IgD-negative memory B cell (primary cell): Measurements from ENCODE around the gene NT5C3B. TPM values are rescaled to one million over a fixed set of nuclear protein-coding genes. Genes with fewer than 3 reads are reported as not detected.
A peak's percentile ranks its signal among the peaks of the same experiment; 100 is the strongest.

Experiments
- H3K27ac Mint-ChIP-seq, 3 donors: one replicate each; pipeline ENCODE4 v1.8.0; 2020 to 2022; ENCODE audit warnings: mild to moderate bottlenecking in 3 of 3, mixed read lengths in 3 of 3, moderate library complexity in 1 of 3
- H3K27me3 Mint-ChIP-seq: one replicate; pipeline ENCODE4 v1.8.0; 2021; ENCODE audit warnings: mixed read lengths
- H3K36me3 Mint-ChIP-seq: one replicate; pipeline ENCODE4 v1.8.0; 2020; ENCODE audit warnings: mild to moderate bottlenecking, mixed read lengths
- H3K4me1 Mint-ChIP-seq, 3 donors: one replicate each; pipeline ENCODE4 v1.8.0; 2020 to 2022; ENCODE audit warnings: mixed read lengths in 3 of 3, mild to moderate bottlenecking in 1 of 3
- H3K4me3 Mint-ChIP-seq, 4 donors: one replicate each; pipeline ENCODE4 v1.8.0; 2020 to 2022; ENCODE audit warnings: mild to moderate bottlenecking in 4 of 4, mixed read lengths in 4 of 4, moderate library complexity in 3 of 4
- H3K9me3 Mint-ChIP-seq, 3 donors: one replicate each; pipeline ENCODE4 v1.8.0; 2020 to 2021; ENCODE audit warnings: mixed read lengths in 3 of 3, mild to moderate bottlenecking in 1 of 3
- polyA plus RNA-seq: library from polyadenylated mRNA; unstranded; fragments of 300-500 nt; fragmentation: Illumina TruSeq; gene quantifications from one replicate; pipeline ENCODE4 v1.2.3, GENCODE V29; 2021

The NT5C3B gene
- polyA plus RNA-seq, 1 donor from 2014 or later = 50.1 TPM

- H3K4me3 Mint-ChIP-seq = no peak overlapping the region
- peaks cover 5 to 8% (median 6%) of the 10 kb centered on the region in 3 donors for H3K4me1 Mint-ChIP-seq
- no peaks in the 10 kb centered on the region for H3K36me3 Mint-ChIP-seq
- H3K9me3 Mint-ChIP-seq = no peaks in the 10 kb centered on the region
- H3K27me3 Mint-ChIP-seq = peaks cover 5% of the 10 kb centered on the region
- H3K27ac Mint-ChIP-seq = no peak overlapping the region
Observed at GRCh38 chr17:41806685-41807445, 29.2 kb downstream of the NT5C3B start.

GRCh38 chr17:41803049-41804020 is 32.7 kb downstream of the NT5C3B start:
- H3K27me3 Mint-ChIP-seq = peaks cover 2% of the 10 kb centered on the region
- no peaks in the 10 kb centered on the region for H3K9me3 Mint-ChIP-seq
- H3K36me3 Mint-ChIP-seq = peaks cover 2% of the 10 kb centered on the region
- H3K4me1 Mint-ChIP-seq = peaks cover 11 to 15% (median 12%) of the 10 kb centered on the region in 3 donors
- H3K4me3 Mint-ChIP-seq = peak overlapping the region in 2 of 4 donors; percentile 48 to 52
- peak overlapping the region in 1 of 3 donors; percentile 83 for H3K27ac Mint-ChIP-seq

- H3K27ac Mint-ChIP-seq = no peak overlapping the region
- H3K27me3 Mint-ChIP-seq = peaks cover 2% of the 10 kb centered on the region
- H3K36me3 Mint-ChIP-seq = peaks cover 2% of the 10 kb centered on the region
- no peaks in the 10 kb centered on the region for H3K9me3 Mint-ChIP-seq
- H3K4me1 Mint-ChIP-seq = peaks cover 11 to 15% (median 12%) of the 10 kb centered on the region in 3 donors
- peak overlapping the region in 2 of 4 donors; percentile 69 to 81 for H3K4me3 Mint-ChIP-seq
Observed at GRCh38 chr17:41801374-41802271, 34.4 kb downstream of the NT5C3B start.

DNA sequence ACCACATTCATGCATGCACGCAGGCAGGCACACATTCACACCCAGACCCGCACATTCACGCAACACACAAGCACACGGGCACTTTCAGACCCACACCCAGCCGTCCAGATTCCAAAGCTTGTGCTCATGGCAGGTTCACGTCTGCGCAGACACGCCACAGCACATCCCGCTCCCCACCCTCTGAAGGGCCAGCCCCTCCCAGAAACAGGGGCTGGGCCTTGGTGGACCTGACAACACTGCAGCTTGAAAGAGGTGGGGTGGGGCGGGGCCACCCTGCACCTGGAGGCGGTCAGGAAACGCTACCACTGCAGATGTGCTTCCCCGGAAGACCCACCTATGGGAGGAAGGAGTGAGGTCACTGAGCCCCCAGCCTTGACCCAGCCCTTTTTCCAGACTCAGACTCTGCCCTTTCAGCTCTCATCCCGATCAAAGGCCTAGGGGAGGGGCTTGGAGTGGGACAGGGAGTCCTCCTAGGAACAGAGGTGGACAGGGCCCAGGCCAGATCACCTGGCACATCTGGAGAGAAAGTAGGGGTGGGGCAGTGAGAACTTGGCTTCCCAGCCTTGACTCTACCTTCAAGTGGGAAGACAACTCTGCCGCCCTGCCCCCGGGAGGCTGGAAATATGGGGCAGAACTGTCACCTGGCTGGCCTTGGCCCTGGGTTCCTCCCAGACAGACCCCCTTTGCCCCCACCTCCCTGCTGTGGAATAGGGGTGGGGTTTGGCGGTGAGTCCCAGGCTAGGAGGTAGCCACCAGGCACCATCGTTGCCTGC is 35.2 kb downstream of the NT5C3B start:
- Mint-ChIP-seq H3K27me3 (no peaks in the 10 kb centered on the region), H3K27ac (no peak overlapping the region), H3K36me3 (peaks cover 2% of the 10 kb centered on the region), H3K4me3 (peak overlapping the region in 2 of 4 donors; percentile 54 to 69), H3K9me3 (no peaks in the 10 kb centered on the region), H3K4me1 (peaks cover 11 to 15% (median 12%) of the 10 kb centered on the region in 3 donors)

DNA sequence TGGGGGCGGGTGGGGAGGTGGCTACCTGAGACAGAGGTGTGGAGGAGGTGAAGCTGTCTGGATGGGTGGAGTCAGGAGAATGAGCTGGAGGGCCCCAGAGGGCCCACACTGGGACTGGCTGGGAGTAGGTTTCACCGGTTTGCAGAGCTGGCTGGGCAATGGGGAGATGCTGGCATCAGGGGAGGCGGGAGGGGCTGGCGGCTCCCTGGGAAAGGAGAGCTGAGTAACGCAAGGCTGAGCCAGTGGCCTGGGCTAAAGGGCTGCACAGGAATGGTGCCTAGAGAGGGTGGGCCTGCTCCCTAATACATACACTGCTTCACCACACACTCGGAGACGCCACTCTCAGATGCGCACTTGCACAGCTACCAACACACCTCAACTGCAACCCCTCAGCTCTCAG is 36.7 kb downstream of the NT5C3B start:
- Mint-ChIP-seq H3K36me3 (peaks cover 2% of the 10 kb centered on the region), H3K27ac (no peak overlapping the region), H3K4me1 (peaks cover 11 to 15% (median 12%) of the 10 kb centered on the region in 3 donors), H3K27me3 (no peaks in the 10 kb centered on the region), H3K9me3 (no peaks in the 10 kb centered on the region), H3K4me3 (no peak overlapping the region)

GRCh38 chr17:41797377-41797776 is 38.7 kb downstream of the NT5C3B start:
- no peaks in the 10 kb centered on the region for H3K27me3 Mint-ChIP-seq
- H3K36me3 Mint-ChIP-seq = peaks cover 2% of the 10 kb centered on the region
- H3K4me3 Mint-ChIP-seq = no peak overlapping the region
- H3K27ac Mint-ChIP-seq = peak overlapping the region in 1 of 3 donors; percentile 67
- H3K4me1 Mint-ChIP-seq = peaks cover 5 to 10% (median 9%) of the 10 kb centered on the region in 3 donors
- no peaks in the 10 kb centered on the region for H3K9me3 Mint-ChIP-seq

- Mint-ChIP-seq H3K27me3 (no peaks in the 10 kb centered on the region), H3K4me3 (no peak overlapping the region), H3K27ac (no peak overlapping the region)
Observed at GRCh38 chr17:41796121-41796895, 39.7 kb downstream of the NT5C3B start.

DNA sequence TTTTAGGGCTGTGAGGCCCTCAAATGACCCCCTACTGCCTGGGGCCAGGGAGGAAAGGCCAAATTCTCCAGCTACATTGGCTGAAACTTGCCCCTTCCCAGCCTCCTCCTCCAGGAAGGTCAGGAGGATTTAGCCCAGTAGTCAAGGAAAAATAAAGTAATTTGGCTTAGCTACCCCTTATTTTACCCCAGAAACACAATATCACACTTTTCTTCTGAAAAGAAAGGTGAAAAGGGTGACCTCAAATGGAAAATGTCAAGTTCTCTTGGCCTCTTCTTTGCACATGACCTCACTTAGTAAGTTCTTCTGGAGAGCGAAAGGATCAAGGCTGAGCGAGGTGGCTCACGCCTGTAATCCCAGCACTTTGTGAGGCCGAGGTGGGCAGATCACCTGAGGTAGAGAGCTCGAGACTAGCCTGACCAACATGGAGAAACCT is 41.5 kb downstream of the NT5C3B start:
- H3K27me3 Mint-ChIP-seq = no peaks in the 10 kb centered on the region
- H3K9me3 Mint-ChIP-seq = no peaks in the 10 kb centered on the region
- H3K4me3 Mint-ChIP-seq = no peak overlapping the region
- H3K36me3 Mint-ChIP-seq = no peaks in the 10 kb centered on the region
- H3K27ac Mint-ChIP-seq = no peak overlapping the region
- H3K4me1 Mint-ChIP-seq = peaks cover 0 to 5% (median 0%) of the 10 kb centered on the region in 3 donors

More at GRCh38 chr17:41796121-41796895, 39.7 kb downstream of the NT5C3B start:
- H3K9me3 Mint-ChIP-seq = no peaks in the 10 kb centered on the region
- H3K4me1 Mint-ChIP-seq = peaks cover 0 to 5% (median 5%) of the 10 kb centered on the region in 3 donors
- H3K36me3 Mint-ChIP-seq = no peaks in the 10 kb centered on the region

DNA sequence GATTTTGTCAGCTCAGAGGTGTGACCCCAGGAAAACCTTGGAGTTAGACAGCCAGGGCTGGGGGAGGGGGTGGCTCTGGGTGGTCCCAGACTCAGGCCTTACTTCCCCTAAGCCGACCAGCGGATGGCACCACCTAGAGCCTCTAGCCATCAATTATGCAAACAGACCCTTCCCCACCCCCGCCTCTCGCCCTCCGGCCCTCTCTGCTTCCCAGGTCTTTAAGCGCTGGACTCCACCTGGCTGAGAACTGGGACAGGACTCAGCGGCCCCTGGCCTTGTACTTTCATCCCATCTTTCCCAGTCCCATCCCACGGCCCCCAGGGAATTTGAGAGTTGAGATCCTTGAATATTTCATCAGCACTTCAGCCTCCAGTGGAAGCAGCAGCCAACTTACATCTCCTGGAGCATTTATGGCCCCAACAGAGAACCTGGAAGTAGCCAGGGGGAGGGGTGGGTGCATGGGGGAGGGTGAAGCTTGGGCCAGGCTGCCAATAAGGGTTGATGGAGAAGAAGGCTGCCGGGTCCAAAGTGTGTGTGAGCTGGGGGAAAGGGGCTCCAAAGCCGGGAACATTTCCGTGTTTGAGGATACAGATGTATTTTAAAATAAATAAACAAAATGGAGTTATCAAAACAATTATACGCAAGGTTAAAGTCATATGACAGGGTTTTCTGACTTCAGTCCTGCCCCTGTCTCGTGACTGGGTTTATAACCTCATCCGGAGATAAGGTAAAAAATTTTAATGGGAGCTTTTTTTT is 42.1 kb downstream of the NT5C3B start:
- Mint-ChIP-seq H3K27me3 (no peaks in the 10 kb centered on the region), H3K4me1 (peaks cover 0 to 5% (median 0%) of the 10 kb centered on the region in 3 donors), H3K4me3 (no peak overlapping the region), H3K27ac (no peak overlapping the region), H3K9me3 (no peaks in the 10 kb centered on the region), H3K36me3 (no peaks in the 10 kb centered on the region)

DNA sequence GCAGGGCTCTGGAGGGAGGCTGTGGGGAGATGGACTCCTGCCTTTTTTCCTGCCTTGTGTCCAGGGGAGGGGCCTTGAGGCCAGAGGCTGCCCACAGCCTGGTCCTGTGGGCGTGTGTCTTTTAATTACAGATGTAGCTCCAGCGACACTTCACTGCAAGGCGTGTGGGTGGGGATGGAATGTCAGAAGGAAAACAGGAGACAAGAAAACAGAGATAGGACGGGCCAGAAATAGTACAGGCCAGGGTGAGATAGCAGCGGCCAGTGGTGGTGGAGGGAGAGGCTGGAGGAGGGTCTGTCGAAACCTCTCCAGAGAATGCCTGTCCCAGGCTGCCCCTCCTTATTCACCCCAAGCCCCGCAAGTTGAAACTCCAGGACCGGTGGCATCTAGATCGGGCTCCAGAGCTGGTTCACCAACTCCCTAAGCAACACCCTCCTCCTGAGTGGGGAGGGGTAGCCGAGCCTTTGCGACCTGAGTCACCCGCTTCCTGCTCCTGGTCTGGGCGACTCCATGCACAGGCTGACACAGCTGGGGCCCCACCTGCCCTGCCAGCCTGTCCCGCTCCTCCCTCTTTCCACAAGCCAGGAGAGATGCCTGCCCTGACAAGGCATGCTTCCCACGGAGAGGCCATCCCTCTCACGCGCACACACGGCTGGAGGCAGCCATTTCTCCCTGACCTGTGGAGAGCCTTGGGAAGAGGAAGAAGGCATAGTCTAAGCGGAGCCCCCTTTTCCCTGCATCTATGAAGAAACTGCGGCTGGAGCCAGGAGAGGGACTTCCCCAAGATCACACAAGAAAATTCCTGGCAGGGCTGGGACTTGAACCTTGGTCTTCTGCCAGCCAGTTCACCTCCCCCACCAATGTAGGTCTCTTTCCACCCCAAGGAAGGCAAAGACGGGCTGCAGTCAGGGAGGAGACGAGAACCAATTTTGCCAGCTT is 42.9 kb downstream of the NT5C3B start:
- Mint-ChIP-seq H3K9me3 (no peaks in the 10 kb centered on the region), H3K27me3 (no peaks in the 10 kb centered on the region)

DNA sequence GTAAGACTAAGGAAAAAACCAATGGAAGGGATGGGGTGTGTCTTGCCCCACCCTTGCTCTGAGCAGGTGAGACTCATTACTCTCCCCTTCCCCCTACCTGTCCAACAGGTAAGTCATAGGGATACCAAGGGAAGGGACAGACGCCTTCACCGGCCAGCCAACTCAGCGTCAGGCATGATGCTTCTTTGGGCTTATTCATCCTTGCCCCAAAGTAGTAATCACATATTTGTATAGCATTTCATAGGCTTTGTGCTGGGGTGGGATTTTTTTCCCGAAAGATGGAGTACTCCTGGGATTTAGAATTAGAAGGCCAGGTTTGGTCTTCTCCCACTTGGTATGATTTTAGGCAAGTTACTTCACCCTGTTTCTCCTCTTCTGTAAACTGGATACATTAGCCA is 49.0 kb downstream of the NT5C3B start:
- peaks cover 15 to 29% (median 18%) of the 10 kb centered on the region in 3 donors for H3K4me1 Mint-ChIP-seq
- peak overlapping the region in 1 of 3 donors; percentile 43 for H3K27ac Mint-ChIP-seq
- H3K27me3 Mint-ChIP-seq = peaks cover 3% of the 10 kb centered on the region
- H3K36me3 Mint-ChIP-seq = no peaks in the 10 kb centered on the region
- H3K4me3 Mint-ChIP-seq = peak overlapping the region; percentile 66 to 98 (median 82)
- no peaks in the 10 kb centered on the region for H3K9me3 Mint-ChIP-seq

More for the DNA sequence above, 42.9 kb downstream of the NT5C3B start:
- no peak overlapping the region for H3K4me3 Mint-ChIP-seq
- no peaks in the 10 kb centered on the region for H3K36me3 Mint-ChIP-seq
- peaks cover 0 to 7% (median 0%) of the 10 kb centered on the region in 3 donors for H3K4me1 Mint-ChIP-seq
- H3K27ac Mint-ChIP-seq = no peak overlapping the region
